CD4-positive, alpha-beta memory T cell (primary cell): Measurements from ENCODE around the gene HOXA5. TPM values are rescaled to one million over a fixed set of nuclear protein-coding genes. Genes with fewer than 3 reads are reported as not detected.

Source experiments
- CTCF ChIA-PET: fragments of 350-600 bp; sonication (Branson Sonifier 250); formaldehyde crosslinking; loops from one replicate; lab custom pipeline; 2021; ENCODE audit warnings: inconsistent platforms; ENCODE audit not compliant: partially characterized antibody; lab: Charles Lee
- POLR2A ChIA-PET: fragments of 350-600 bp; sonication (Branson Sonifier 250); formaldehyde crosslinking; loops from one replicate; lab custom pipeline; 2021; ENCODE audit not compliant: partially characterized antibody; lab: Charles Lee
- DNase-seq, 5 donors: peaks; one replicate each; pipeline versions ENCODE4 v3.0.0 to v3.0.0-alpha.2; 2020 to 2022; ENCODE audit warnings: mixed read lengths in 1 of 5
- H3K27ac ChIP-seq: one replicate; pipeline ENCODE4 v1.7.0; 2013; ENCODE audit warnings: low read depth, low read length
- H3K27me3 ChIP-seq: 2 replicates; pipeline ENCODE4 v1.7.0; 2013; ENCODE audit warnings: mild to moderate bottlenecking, low read length, moderate library complexity; ENCODE audit not compliant: insufficient read depth
- H3K36me3 ChIP-seq: 2 replicates; pipeline ENCODE4 v1.7.0; 2013; ENCODE audit warnings: mild to moderate bottlenecking, low read length, moderate library complexity; ENCODE audit not compliant: insufficient read depth
- H3K4me1 ChIP-seq: 2 replicates; pipeline ENCODE4 v1.7.0; 2013; ENCODE audit warnings: mild to moderate bottlenecking, low read length, moderate library complexity; ENCODE audit not compliant: insufficient read depth
- H3K4me3 ChIP-seq, 2 donors: one replicate each; pipeline ENCODE4 v1.7.0; 2013; ENCODE audit warnings: low read length in 2 of 2, mild to moderate bottlenecking in 1 of 2
- H3K9me3 ChIP-seq, 2 donors: one replicate each; pipeline ENCODE4 v1.7.0; 2013; ENCODE audit warnings: low read length in 2 of 2, control low read depth in 1 of 2; ENCODE audit not compliant: control insufficient read depth in 1 of 2
- H3K27ac Mint-ChIP-seq, 7 donors: one replicate each; pipeline ENCODE4 v1.8.0; 2020 to 2021; ENCODE audit warnings: mixed read lengths in 7 of 7, mild to moderate bottlenecking in 6 of 7, inconsistent platforms in 3 of 7, moderate library complexity in 3 of 7
- H3K27me3 Mint-ChIP-seq, 2 donors: one replicate each; pipeline ENCODE4 v1.8.0; 2020 to 2021; ENCODE audit warnings: mixed read lengths in 2 of 2
- H3K36me3 Mint-ChIP-seq, 2 donors: one replicate each; pipeline ENCODE4 v1.8.0; 2020 to 2021; ENCODE audit warnings: mixed read lengths in 2 of 2, inconsistent platforms in 1 of 2, mild to moderate bottlenecking in 1 of 2
- H3K4me1 Mint-ChIP-seq, 4 donors: one replicate each; pipeline ENCODE4 v1.8.0; 2020 to 2021; ENCODE audit warnings: mixed read lengths in 4 of 4, mild to moderate bottlenecking in 1 of 4
- H3K4me3 Mint-ChIP-seq, 8 donors: one replicate each; pipeline ENCODE4 v1.8.0; 2020 to 2021; ENCODE audit warnings: mixed read lengths in 8 of 8, mild to moderate bottlenecking in 7 of 8, moderate library complexity in 6 of 8, inconsistent platforms in 3 of 8
- H3K9me3 Mint-ChIP-seq, 8 donors: one replicate each; pipeline ENCODE4 v1.8.0; 2020 to 2021; ENCODE audit warnings: mixed read lengths in 8 of 8, mild to moderate bottlenecking in 5 of 8, inconsistent platforms in 3 of 8, moderate library complexity in 1 of 8
- intact Hi-C: fragments of 100-400 bp; cut with micrococcal nuclease; formaldehyde crosslinking; loops from one replicate; pipeline ENCODE4 v1.15.1; 2023
- polyA plus RNA-seq, 2 donors: library from polyadenylated mRNA; unstranded; fragments of 300-500 nt; fragmentation: Illumina TruSeq; gene quantifications; one replicate each; pipeline ENCODE4 v1.2.3, GENCODE V29; 2021
- total RNA-seq, 2 experiments: library from RNA; stranded (reverse); gene quantifications; one replicate each; pipeline ENCODE4 v1.2.3, GENCODE V29; 2021

HOXA5 gene
- total and polyA plus RNA-seq, 4 experiments from 2014 or later: not detected

GRCh38 chr7:27177795-27178320 lies 34.4 kb upstream of the HOXA5 start:
- Mint-ChIP-seq H3K36me3 (peaks cover 0 to 4% of the 10 kb centered on the region in 2 donors), H3K4me1 (peaks cover 2 to 24% (median 7%) of the 10 kb centered on the region in 4 donors), H3K27ac (peak overlapping the region in 1 of 7 donors; percentile 22), H3K4me3 (no peak overlapping the region), H3K9me3 (peaks cover 0 to 3% (median 0%) of the 10 kb centered on the region in 8 donors), H3K27me3 (peaks cover 49 to 66% of the 10 kb centered on the region in 2 donors)
- Histone ChIP-seq H3K9me3 (no peaks in the 10 kb centered on the region), H3K4me3 (no peak overlapping the region), H3K27ac (no peak overlapping the region), H3K27me3 (peaks cover 47% of the 10 kb centered on the region), H3K4me1 (peaks cover 19% of the 10 kb centered on the region), H3K36me3 (no peaks in the 10 kb centered on the region)
- intact Hi-C loops: no loop called here
- POLR2A ChIA-PET: interaction anchor here (1.0 to 1.1 kb wide), 2 partner anchors 11 to 21 kb away, joined by 3 read pairs; no protein-coding TSS in a partner anchor
- CTCF ChIA-PET: interaction anchor here (0.8 to 4.4 kb wide), 10 partner anchors 9 to 1285 kb away, joined by 3 to 38 read pairs (median 4); no protein-coding TSS in a partner anchor
- DNase-seq: no peak

- no peaks in the 10 kb centered on the region for H3K9me3 ChIP-seq
- H3K36me3 Mint-ChIP-seq: peaks cover 0 to 4% of the 10 kb centered on the region in 2 donors
- ChIA-PET CTCF (interaction anchor here (0.8 to 4.4 kb wide), 12 partner anchors 8 to 1284 kb away, joined by 3 to 38 read pairs (median 4); partner anchors contain the start of gene HOXA11), POLR2A (interaction anchor here (1.1 kb wide), 1 partner anchor 20 kb away, joined by 3 read pairs; no protein-coding TSS in a partner anchor)
- no peak overlapping the region for H3K4me3 Mint-ChIP-seq
- peaks cover 0 to 3% (median 0%) of the 10 kb centered on the region in 8 donors for H3K9me3 Mint-ChIP-seq
- H3K27ac Mint-ChIP-seq: peak overlapping the region in 1 of 7 donors; percentile 22
- H3K27me3 ChIP-seq: peaks cover 48% of the 10 kb centered on the region
- intact Hi-C loops: no loop called here
- H3K4me3 ChIP-seq: no peak overlapping the region
- H3K27ac ChIP-seq: no peak overlapping the region
- DNase-seq: no peak
- H3K27me3 Mint-ChIP-seq: peaks cover 49 to 64% of the 10 kb centered on the region in 2 donors
- no peaks in the 10 kb centered on the region for H3K36me3 ChIP-seq
- peaks cover 26% of the 10 kb centered on the region for H3K4me1 ChIP-seq
- peaks cover 5 to 28% (median 12%) of the 10 kb centered on the region in 4 donors for H3K4me1 Mint-ChIP-seq
Measured at GRCh38 chr7:27176962-27177794, 33.7 kb upstream of the HOXA5 start.

- H3K4me3 Mint-ChIP-seq: no peak overlapping the region
- CTCF ChIA-PET: interaction anchor here (1.1 to 4.4 kb wide), 7 partner anchors 9 to 23 kb away, joined by 3 to 38 read pairs (median 5); partner anchors contain the start of gene HOXA11
- POLR2A ChIA-PET: interaction anchor here (1.1 kb wide), 1 partner anchor 20 kb away, joined by 3 read pairs; no protein-coding TSS in a partner anchor
Measured at GRCh38 chr7:27176524-27176845, 33.0 kb upstream of the HOXA5 start.

GRCh38 chr7:27175626-27176523 lies 32.4 kb upstream of the HOXA5 start:
- intact Hi-C loops: no loop called here

More at GRCh38 chr7:27176524-27176845, 33.0 kb upstream of the HOXA5 start:
- peaks cover 2 to 4% of the 10 kb centered on the region in 2 donors for H3K36me3 Mint-ChIP-seq
- H3K27ac Mint-ChIP-seq: no peak overlapping the region
- peaks cover 55% of the 10 kb centered on the region for H3K27me3 ChIP-seq
- H3K4me1 Mint-ChIP-seq: peaks cover 9 to 35% (median 18%) of the 10 kb centered on the region in 4 donors
- no peaks in the 10 kb centered on the region for H3K36me3 ChIP-seq
- intact Hi-C loops: no loop called here
- peaks cover 0 to 8% (median 2%) of the 10 kb centered on the region in 8 donors for H3K9me3 Mint-ChIP-seq
- no peak overlapping the region for H3K4me3 ChIP-seq
- no peak for DNase-seq
- H3K27ac ChIP-seq: no peak overlapping the region
- peaks cover 55 to 68% of the 10 kb centered on the region in 2 donors for H3K27me3 Mint-ChIP-seq
- H3K4me1 ChIP-seq: peaks cover 33% of the 10 kb centered on the region
- no peaks in the 10 kb centered on the region for H3K9me3 ChIP-seq

GRCh38 chr7:27174874-27175625 lies 31.6 kb upstream of the HOXA5 start:
- H3K4me1 ChIP-seq: peaks cover 35% of the 10 kb centered on the region
- no peak overlapping the region for H3K4me3 ChIP-seq
- H3K27me3 Mint-ChIP-seq: peaks cover 63 to 73% of the 10 kb centered on the region in 2 donors
- H3K27ac Mint-ChIP-seq: peak overlapping the region in 1 of 7 donors; percentile 72
- no peaks in the 10 kb centered on the region for H3K9me3 ChIP-seq
- DNase-seq: no peak
- H3K36me3 Mint-ChIP-seq: peaks cover 2 to 4% of the 10 kb centered on the region in 2 donors
- POLR2A ChIA-PET: interaction anchor here (0.9 to 1.8 kb wide), 2 partner anchors 8 to 10 kb away, joined by 3 to 9 read pairs; partner anchors contain the start of gene HOXA11
- H3K27ac ChIP-seq: no peak overlapping the region
- peaks cover 63% of the 10 kb centered on the region for H3K27me3 ChIP-seq
- peaks cover 0 to 14% (median 2%) of the 10 kb centered on the region in 8 donors for H3K9me3 Mint-ChIP-seq
- H3K4me3 Mint-ChIP-seq: peak overlapping the region in 6 of 8 donors; percentile 34 to 81 (median 54)
- intact Hi-C loops: no loop called here
- peaks cover 11 to 37% (median 20%) of the 10 kb centered on the region in 4 donors for H3K4me1 Mint-ChIP-seq
- CTCF ChIA-PET: interaction anchor here (1.2 to 3.2 kb wide), 4 partner anchors 12 to 21 kb away, joined by 3 to 10 read pairs (median 6); partner anchors contain the start of gene HOXA7
- H3K36me3 ChIP-seq: no peaks in the 10 kb centered on the region

More at GRCh38 chr7:27175626-27176523, 32.4 kb upstream of the HOXA5 start:
- H3K36me3 Mint-ChIP-seq: peaks cover 2 to 4% of the 10 kb centered on the region in 2 donors
- no peaks in the 10 kb centered on the region for H3K9me3 ChIP-seq
- peaks cover 0 to 10% (median 2%) of the 10 kb centered on the region in 8 donors for H3K9me3 Mint-ChIP-seq
- H3K4me3 Mint-ChIP-seq: peak overlapping the region in 1 of 8 donors; percentile 52
- CTCF ChIA-PET: interaction anchor here (1.2 to 3.2 kb wide), 6 partner anchors 9 to 19 kb away, joined by 3 to 10 read pairs (median 5); partner anchors contain the start of genes HOXA11 and HOXA7
- POLR2A ChIA-PET: no interaction called here
- peaks cover 35% of the 10 kb centered on the region for H3K4me1 ChIP-seq
- H3K36me3 ChIP-seq: no peaks in the 10 kb centered on the region
- peaks cover 58 to 71% of the 10 kb centered on the region in 2 donors for H3K27me3 Mint-ChIP-seq
- H3K4me1 Mint-ChIP-seq: peaks cover 11 to 37% (median 19%) of the 10 kb centered on the region in 4 donors
- H3K27me3 ChIP-seq: peaks cover 61% of the 10 kb centered on the region
- no peak for DNase-seq
- no peak overlapping the region for H3K4me3 ChIP-seq
- H3K27ac Mint-ChIP-seq: no peak overlapping the region
- no peak overlapping the region for H3K27ac ChIP-seq
